Activated CD8-positive, alpha-beta memory T cell treated with anti-CD3 and anti-CD28 coated beads, Interleukin-2, amount 10 ng/mL, durations not matched to agents 7 days and 5 days (primary cell): Measurements from ENCODE around the gene C2CD4D. TPM values are rescaled to one million over a fixed set of nuclear protein-coding genes. Genes with fewer than 3 reads are reported as not detected.

Experiments used
- ATAC-seq: fragments of 150-1000 bp; cut with Tn5 transposase; one replicate; pipeline ENCODE4 v1.10.0; 2021; ENCODE audit warnings: moderate library complexity
- CTCF ChIA-PET: fragments of 350-600 bp; sonication (Branson Sonifier 250); formaldehyde crosslinking; loops from one replicate; lab custom pipeline; 2021; ENCODE audit warnings: antibody characterized with exemption; lab: Charles Lee
- DNase-seq: peaks from one replicate; pipeline ENCODE4 v3.0.0-alpha.2; 2020
- H3K27ac Mint-ChIP-seq: one replicate; pipeline ENCODE4 v1.8.0; 2021; ENCODE audit warnings: mild to moderate bottlenecking, mixed read lengths
- H3K27me3 Mint-ChIP-seq: one replicate; pipeline ENCODE4 v1.8.0; 2021; ENCODE audit warnings: mixed read lengths
- H3K36me3 Mint-ChIP-seq: one replicate; pipeline ENCODE4 v1.8.0; 2021; ENCODE audit warnings: mild to moderate bottlenecking, mixed read lengths
- H3K4me1 Mint-ChIP-seq: one replicate; pipeline ENCODE4 v1.8.0; 2021; ENCODE audit warnings: mixed read lengths
- H3K4me3 Mint-ChIP-seq: one replicate; pipeline ENCODE4 v1.8.0; 2021; ENCODE audit warnings: mild to moderate bottlenecking, moderate library complexity, mixed read lengths
- H3K9me3 Mint-ChIP-seq: one replicate; pipeline ENCODE4 v1.8.0; 2022; ENCODE audit warnings: low read depth, mixed read lengths
- total RNA-seq, 2 experiments: library from RNA; stranded (reverse); gene quantifications; one replicate each; pipeline ENCODE4 v1.2.3, GENCODE V29; 2021

C2CD4D gene
- total RNA-seq, 2 experiments from 2014 or later = 0.33 to 0.96 TPM

- CTCF ChIA-PET = interaction anchor here (0.9 to 1.5 kb wide), 2 partner anchors 9 to 39 kb away, joined by 3 to 4 read pairs; no protein-coding TSS in a partner anchor
- Mint-ChIP-seq H3K4me1 (peaks cover 59% of the 10 kb centered on the region), H3K27ac (no peak overlapping the region), H3K27me3 (no peaks in the 10 kb centered on the region), H3K36me3 (no peaks in the 10 kb centered on the region), H3K9me3 (no peaks in the 10 kb centered on the region), H3K4me3 (no peak overlapping the region)
- ATAC-seq (no peak), DNase-seq (no peak)
Measured at GRCh38 chr1:151827853-151828252, 11.8 kb downstream of the C2CD4D start.

GRCh38 chr1:151825751-151826660, 13.6 kb downstream of the C2CD4D start:
- Mint-ChIP-seq H3K9me3 (no peaks in the 10 kb centered on the region), H3K4me3 (no peak overlapping the region), H3K27ac (no peak overlapping the region), H3K27me3 (no peaks in the 10 kb centered on the region), H3K36me3 (no peaks in the 10 kb centered on the region), H3K4me1 (peaks cover 64% of the 10 kb centered on the region)
- no peak for ATAC-seq
- CTCF ChIA-PET = interaction anchor here (0.8 kb wide), 1 partner anchor 9 kb away, joined by 3 read pairs; no protein-coding TSS in a partner anchor
- no peak for DNase-seq

- CTCF ChIA-PET = interaction anchor here (0.6 to 1.4 kb wide), 2 partner anchors 11 to 392 kb away, joined by 3 to 5 read pairs; no protein-coding TSS in a partner anchor
- Mint-ChIP-seq H3K4me3 (no peak overlapping the region), H3K36me3 (no peaks in the 10 kb centered on the region), H3K9me3 (no peaks in the 10 kb centered on the region), H3K27ac (no peak overlapping the region), H3K27me3 (no peaks in the 10 kb centered on the region), H3K4me1 (peaks cover 64% of the 10 kb centered on the region)
- no peak for ATAC-seq
- DNase-seq = no peak
Measured at GRCh38 chr1:151825204-151825603, 14.4 kb downstream of the C2CD4D start.

DNA sequence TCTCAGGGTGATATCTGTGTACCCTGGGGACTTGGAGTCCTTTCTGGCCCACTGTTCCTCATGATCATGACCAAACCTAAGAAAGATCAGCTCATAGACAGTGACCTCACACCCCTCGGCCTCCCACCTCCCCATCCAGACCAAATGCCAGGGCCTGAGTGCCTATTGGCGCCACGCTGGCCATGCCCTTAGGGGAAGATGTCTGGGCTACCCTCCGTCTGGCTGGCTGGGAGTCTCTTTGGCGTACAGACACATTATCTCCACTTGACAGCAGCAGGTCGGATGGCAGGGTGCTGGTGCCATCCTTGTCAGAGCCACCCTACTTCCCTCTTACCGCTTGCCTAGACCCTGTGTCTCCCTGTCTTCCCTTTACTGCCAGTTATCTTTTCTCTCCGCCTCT, 16.4 kb downstream of the C2CD4D start:
- CTCF ChIA-PET = interaction anchor here (1.6 to 2.9 kb wide), 2 partner anchors 11 to 14 kb away, joined by 6 to 7 read pairs; no protein-coding TSS in a partner anchor
- Mint-ChIP-seq H3K4me1 (peaks cover 51% of the 10 kb centered on the region), H3K27ac (no peak overlapping the region), H3K27me3 (no peaks in the 10 kb centered on the region), H3K4me3 (no peak overlapping the region), H3K36me3 (no peaks in the 10 kb centered on the region), H3K9me3 (no peaks in the 10 kb centered on the region)
- no peak for DNase-seq
- no peak for ATAC-seq

DNA sequence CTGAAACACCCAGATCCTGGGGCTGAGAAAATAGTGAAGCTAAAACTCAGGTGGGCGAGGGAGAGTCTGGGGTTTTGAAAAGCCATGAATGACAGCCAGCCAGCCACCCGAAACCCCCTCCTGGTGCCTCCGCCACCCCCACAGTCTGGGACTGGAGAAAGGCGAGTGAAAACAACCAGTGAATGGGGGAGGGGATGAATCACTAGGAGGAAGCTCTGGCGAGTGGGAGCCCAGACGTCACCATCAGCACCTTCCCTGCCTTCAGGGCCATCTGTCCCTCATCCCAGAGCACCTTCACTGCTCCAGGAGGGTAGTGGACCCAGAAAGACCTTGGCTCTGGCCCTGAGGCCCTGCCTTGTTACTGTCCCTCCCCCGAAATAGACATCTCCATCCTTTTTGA, 17.2 kb downstream of the C2CD4D start:
- CTCF ChIA-PET = interaction anchor here (0.6 to 2.9 kb wide), 5 partner anchors 8 to 33 kb away, joined by 3 to 7 read pairs (median 4); partner anchors contain the start of gene C2CD4D
- Mint-ChIP-seq H3K4me3 (no peak overlapping the region), H3K27me3 (no peaks in the 10 kb centered on the region), H3K36me3 (no peaks in the 10 kb centered on the region), H3K27ac (peak overlapping the region; percentile 49), H3K9me3 (no peaks in the 10 kb centered on the region), H3K4me1 (peaks cover 43% of the 10 kb centered on the region)
- no peak for ATAC-seq
- no peak for DNase-seq

DNA sequence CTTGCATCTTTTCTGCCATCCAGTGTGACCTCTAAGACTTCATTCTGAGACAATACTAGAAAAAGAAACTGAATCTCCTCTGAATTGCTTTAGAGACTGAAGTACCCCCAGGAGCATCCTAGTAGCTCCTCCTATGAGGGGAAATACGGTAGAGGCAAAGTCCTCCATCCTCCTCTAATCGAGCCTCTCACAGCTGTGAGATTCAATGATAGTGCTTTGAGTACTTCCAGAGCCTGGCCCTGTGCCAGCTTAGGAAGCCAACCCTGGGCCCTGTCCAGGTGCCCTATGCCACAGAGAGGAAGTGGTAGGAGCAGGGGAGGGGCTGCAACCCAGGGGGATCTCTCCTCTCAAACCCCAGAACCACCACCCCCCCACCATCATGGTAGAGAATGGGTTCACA, 18.7 kb downstream of the C2CD4D start:
- CTCF ChIA-PET = interaction anchor here (0.8 to 1.1 kb wide), 6 partner anchors 9 to 62 kb away, joined by 3 to 5 read pairs (median 4); partner anchors contain the start of gene MRPL9
- no peaks in the 10 kb centered on the region for H3K9me3 Mint-ChIP-seq
- H3K4me3 Mint-ChIP-seq = no peak overlapping the region
- DNase-seq = no peak
- H3K27ac Mint-ChIP-seq = peak overlapping the region; percentile 6
- peaks cover 50% of the 10 kb centered on the region for H3K4me1 Mint-ChIP-seq
- peak; percentile 32 for ATAC-seq
- no peaks in the 10 kb centered on the region for H3K36me3 Mint-ChIP-seq
- H3K27me3 Mint-ChIP-seq = no peaks in the 10 kb centered on the region

DNA sequence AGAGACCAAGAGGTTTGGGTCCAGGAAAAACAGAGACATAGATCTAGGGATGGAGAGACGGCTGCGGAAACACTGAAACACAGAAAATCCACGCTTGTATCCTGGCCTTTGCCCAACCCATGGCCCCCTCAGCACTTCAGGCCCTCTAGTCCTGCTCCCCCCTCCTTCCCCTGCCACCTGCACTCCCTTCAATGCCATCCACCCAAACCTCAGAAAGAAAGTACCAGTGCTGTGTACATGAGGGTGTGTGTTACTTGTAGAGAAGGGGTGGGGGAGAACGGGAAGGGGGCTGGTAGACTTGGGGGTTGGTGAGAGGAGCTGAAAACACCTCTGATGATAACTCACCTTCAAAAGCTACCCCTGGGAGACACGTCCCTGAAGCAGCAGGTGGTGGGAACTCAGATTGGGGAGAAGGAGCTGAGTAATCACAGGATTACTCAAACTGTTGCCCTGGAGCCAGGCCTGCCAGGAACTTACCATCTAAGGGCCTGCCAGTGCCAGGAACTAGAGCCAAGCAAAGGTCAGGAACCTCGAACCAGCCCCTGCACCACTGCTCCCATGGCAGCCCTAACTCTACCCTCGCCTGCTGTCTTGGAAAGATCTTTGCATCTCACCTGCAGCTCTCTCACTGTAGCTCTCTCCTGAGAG, 19.5 kb downstream of the C2CD4D start:
- H3K36me3 Mint-ChIP-seq = no peaks in the 10 kb centered on the region
- no peak for ATAC-seq
- no peak for DNase-seq
- H3K27ac Mint-ChIP-seq = no peak overlapping the region
- H3K4me1 Mint-ChIP-seq = peaks cover 58% of the 10 kb centered on the region
- CTCF ChIA-PET = interaction anchor here (0.8 to 1.1 kb wide), 7 partner anchors 9 to 61 kb away, joined by 3 to 5 read pairs (median 4); partner anchors contain the start of gene MRPL9
- no peaks in the 10 kb centered on the region for H3K27me3 Mint-ChIP-seq
- no peak overlapping the region for H3K4me3 Mint-ChIP-seq
- no peaks in the 10 kb centered on the region for H3K9me3 Mint-ChIP-seq

DNA sequence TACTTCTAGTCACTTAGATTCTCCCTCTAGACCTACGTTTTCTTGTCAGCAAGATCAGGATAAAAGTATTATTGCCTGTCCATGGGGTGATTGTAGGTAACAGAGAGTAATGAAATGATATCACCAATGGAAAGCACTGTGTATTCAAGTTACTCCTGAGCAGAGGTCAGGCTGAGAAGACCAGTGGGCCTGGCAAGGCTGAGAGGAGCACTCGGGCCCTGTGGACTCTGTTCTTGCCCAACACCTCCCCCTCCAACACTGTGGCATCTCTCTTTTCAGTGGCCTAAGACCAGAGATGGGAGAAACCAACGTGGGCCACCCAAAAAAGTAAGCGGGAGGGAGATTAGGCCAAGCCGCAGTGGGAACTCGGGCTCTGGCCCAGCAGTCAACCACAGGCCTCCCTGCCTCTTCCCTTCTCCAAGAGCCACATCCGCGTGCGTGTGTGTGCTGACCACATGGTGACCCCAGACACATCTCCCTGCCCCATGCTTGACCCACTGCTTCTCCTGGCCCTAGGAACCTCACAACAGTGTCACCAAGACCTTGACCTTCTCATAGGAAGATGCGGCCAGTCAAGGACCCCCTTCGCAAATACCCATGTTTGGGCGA, 20.3 kb downstream of the C2CD4D start:
- CTCF ChIA-PET = interaction anchor here (1.0 to 1.4 kb wide), 2 partner anchors 16 to 17 kb away, joined by 3 read pairs; no protein-coding TSS in a partner anchor
- Mint-ChIP-seq H3K9me3 (no peaks in the 10 kb centered on the region), H3K4me3 (no peak overlapping the region), H3K27me3 (no peaks in the 10 kb centered on the region), H3K27ac (no peak overlapping the region), H3K36me3 (no peaks in the 10 kb centered on the region), H3K4me1 (peaks cover 62% of the 10 kb centered on the region)
- DNase-seq (no peak), ATAC-seq (no peak)

DNA sequence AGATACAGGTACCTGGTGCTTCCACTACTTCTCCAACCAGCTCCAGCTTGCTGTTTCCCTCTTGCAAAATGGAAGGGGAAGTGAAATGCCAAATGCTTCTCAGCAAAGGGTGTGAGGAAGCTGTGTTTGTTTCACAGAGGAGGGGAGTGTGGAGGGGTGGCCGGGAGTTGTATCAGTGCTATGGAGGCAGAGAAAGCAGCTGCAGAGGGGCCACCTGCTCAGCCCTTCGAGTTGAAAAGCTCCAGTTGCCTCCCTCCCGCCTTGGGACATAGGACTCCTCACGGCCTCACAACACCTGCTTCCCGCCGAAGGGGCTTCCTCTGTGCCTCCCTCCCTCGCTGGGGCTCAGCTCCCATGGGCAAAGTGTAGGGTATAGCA, 22.3 kb downstream of the C2CD4D start:
- Mint-ChIP-seq H3K4me3 (no peak overlapping the region), H3K4me1 (peaks cover 60% of the 10 kb centered on the region), H3K9me3 (no peaks in the 10 kb centered on the region), H3K27me3 (no peaks in the 10 kb centered on the region), H3K36me3 (no peaks in the 10 kb centered on the region), H3K27ac (no peak overlapping the region)
- ATAC-seq (no peak), DNase-seq (no peak)
- CTCF ChIA-PET = interaction anchor here (0.9 to 3.9 kb wide), 3 partner anchors 15 to 61 kb away, joined by 3 to 20 read pairs (median 5); no protein-coding TSS in a partner anchor

DNA sequence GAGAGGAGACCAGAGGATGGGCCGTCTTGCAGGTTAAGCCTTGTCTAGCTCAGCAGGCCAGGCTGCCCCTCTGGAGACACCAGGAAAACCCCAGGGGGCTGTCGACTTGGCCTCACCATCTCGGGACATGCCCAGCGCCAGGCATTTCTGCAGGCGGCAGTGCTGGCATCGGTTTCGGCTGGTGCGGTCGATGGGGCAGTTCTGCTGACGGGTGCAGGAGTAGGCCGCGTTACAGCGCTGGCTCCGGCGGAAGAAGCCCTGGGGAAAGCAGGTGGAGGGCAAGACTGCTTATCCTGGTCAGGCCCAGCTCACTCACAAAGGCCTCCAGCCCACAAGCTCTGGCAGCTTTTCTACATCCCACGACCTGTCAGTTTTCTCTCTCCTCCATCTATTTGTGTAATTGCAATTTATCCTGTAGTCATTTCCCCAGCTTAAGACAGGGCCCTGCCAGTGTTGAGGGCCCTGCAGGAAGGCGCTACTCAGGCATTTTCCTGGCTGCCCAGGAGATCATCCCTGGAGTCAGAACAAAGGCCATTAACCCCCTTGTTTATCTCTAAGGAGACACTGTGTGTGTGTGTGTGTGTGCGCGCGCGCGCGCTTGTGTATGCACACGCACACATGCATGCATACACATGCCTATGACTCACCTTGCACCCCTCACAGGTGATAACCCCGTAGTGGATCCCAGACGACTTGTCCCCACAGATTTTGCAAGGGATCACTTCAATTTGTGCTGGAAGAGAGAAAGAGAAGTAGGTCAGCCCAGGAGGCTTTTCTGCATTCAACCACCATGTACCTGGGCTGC, 22.9 kb downstream of the C2CD4D start:
- Mint-ChIP-seq H3K4me3 (no peak overlapping the region), H3K9me3 (no peaks in the 10 kb centered on the region), H3K27me3 (no peaks in the 10 kb centered on the region), H3K27ac (peak overlapping the region; percentile 50), H3K4me1 (peaks cover 56% of the 10 kb centered on the region), H3K36me3 (no peaks in the 10 kb centered on the region)
- DNase-seq = no peak
- CTCF ChIA-PET = interaction anchor here (2.2 to 3.9 kb wide), 2 partner anchors 14 to 19 kb away, joined by 5 to 20 read pairs; no protein-coding TSS in a partner anchor
- ATAC-seq = no peak

DNA sequence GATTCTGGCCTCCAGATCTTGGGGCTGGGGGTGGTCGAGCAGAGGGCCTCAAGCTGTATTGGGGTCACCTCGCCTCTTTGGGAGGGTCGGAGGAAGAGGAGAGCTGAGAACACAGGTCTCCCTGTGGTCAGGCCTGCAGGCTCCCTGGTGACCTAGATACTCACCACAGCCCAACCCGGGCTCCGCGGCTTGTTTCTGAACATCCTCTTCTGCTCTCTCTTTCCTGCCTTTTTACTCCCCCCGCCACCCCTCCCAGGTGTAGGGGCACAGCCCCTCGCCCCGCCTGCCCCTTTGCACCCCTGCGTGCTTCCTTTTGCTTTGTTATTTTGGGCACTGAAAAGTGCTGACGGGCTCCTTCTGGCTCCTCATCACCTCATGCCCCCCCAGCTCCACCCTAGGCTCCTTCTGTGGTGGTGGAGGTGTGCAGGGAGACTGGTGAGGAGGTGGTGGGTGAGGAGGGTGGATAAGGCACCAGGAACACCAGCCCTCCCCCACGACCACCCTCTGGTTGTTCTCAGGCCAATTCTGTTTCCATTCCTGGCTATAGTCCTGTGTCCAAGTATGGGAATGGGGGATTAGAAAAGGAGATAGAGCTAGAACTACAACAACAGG, 23.8 kb downstream of the C2CD4D start:
- Mint-ChIP-seq H3K9me3 (no peaks in the 10 kb centered on the region), H3K36me3 (no peaks in the 10 kb centered on the region), H3K4me3 (no peak overlapping the region), H3K4me1 (peaks cover 47% of the 10 kb centered on the region), H3K27me3 (no peaks in the 10 kb centered on the region), H3K27ac (peak overlapping the region; percentile 73)
- CTCF ChIA-PET = interaction anchor here (0.9 to 3.9 kb wide), 3 partner anchors 13 to 20 kb away, joined by 4 to 20 read pairs (median 5); no protein-coding TSS in a partner anchor
- ATAC-seq (peak; percentile 76), DNase-seq (peak; percentile 78)
